ENCODE measurements around the gene GALNT3. TPM values are rescaled to one million over a fixed set of nuclear protein-coding genes. Genes with fewer than 3 reads are reported as not detected.

GALNT3 gene
- total and polyA plus RNA-seq, 4 donors, result 0.29 to 2.3 (median 1.6) TPM

DNA sequence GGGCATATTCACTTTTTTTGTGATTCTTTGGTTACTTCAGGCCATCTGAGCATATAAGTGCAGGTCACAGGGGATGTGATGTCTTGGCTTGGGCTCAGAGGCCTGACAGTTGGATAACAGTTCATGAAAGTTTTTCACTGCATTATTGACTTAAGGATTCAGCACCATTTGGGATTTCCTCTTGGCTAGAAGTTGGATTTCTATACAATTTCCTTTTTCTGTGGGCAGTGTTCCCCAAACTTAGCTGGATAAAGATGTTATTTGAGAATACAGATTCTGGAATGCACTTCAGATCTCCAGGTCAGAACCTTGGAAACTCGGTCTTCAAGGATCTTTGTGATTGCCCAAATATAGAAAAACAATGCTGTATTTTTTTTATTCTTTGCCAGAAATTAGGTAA, 78.0 kb downstream of the GALNT3 start:
- no peak overlapping the region for H3K4me3 ChIP-seq (ENCODE audit: low read depth in 1 of 3, low read length in 3 of 3)
- H3K9me3 ChIP-seq (ENCODE audit: control insufficient read depth in 4 of 4, low read length in 3 of 4), result no peaks in the 10 kb centered on the region
- H3K27me3 ChIP-seq (ENCODE audit: control insufficient read depth in 4 of 4, insufficient read depth in 4 of 4, low read length in 3 of 4), result no peaks in the 10 kb centered on the region
- no peak overlapping the region for H3K27ac ChIP-seq (ENCODE audit: low read depth in 1 of 2, low read length in 2 of 2)
- no peak overlapping the region for H3K9ac ChIP-seq (ENCODE audit: low read depth in 1 of 2, low read length in 2 of 2)
- no peaks in the 10 kb centered on the region for H3K36me3 ChIP-seq (ENCODE audit: control insufficient read depth in 4 of 4, insufficient read depth in 3 of 4, low read depth in 1 of 4, low read length in 3 of 4)
- 82% methylated on average over 1 of the region's 1 CpG for WGBS
- TF ChIP-seq, protein P1, sequence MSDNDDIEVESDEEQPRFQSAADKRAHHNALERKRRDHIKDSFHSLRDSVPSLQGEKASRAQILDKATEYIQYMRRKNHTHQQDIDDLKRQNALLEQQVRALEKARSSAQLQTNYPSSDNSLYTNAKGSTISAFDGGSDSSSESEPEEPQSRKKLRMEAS (IDR thresholded peaks at IDR 0.05), result no peak
- TF ChIP-seq, protein P2, sequence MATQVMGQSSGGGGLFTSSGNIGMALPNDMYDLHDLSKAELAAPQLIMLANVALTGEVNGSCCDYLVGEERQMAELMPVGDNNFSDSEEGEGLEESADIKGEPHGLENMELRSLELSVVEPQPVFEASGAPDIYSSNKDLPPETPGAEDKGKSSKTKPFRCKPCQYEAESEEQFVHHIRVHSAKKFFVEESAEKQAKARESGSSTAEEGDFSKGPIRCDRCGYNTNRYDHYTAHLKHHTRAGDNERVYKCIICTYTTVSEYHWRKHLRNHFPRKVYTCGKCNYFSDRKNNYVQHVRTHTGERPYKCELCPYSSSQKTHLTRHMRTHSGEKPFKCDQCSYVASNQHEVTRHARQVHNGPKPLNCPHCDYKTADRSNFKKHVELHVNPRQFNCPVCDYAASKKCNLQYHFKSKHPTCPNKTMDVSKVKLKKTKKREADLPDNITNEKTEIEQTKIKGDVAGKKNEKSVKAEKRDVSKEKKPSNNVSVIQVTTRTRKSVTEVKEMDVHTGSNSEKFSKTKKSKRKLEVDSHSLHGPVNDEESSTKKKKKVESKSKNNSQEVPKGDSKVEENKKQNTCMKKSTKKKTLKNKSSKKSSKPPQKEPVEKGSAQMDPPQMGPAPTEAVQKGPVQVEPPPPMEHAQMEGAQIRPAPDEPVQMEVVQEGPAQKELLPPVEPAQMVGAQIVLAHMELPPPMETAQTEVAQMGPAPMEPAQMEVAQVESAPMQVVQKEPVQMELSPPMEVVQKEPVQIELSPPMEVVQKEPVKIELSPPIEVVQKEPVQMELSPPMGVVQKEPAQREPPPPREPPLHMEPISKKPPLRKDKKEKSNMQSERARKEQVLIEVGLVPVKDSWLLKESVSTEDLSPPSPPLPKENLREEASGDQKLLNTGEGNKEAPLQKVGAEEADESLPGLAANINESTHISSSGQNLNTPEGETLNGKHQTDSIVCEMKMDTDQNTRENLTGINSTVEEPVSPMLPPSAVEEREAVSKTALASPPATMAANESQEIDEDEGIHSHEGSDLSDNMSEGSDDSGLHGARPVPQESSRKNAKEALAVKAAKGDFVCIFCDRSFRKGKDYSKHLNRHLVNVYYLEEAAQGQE (IDR thresholded peaks at IDR 0.05), result no peak
- TF ChIP-seq, protein P3, sequence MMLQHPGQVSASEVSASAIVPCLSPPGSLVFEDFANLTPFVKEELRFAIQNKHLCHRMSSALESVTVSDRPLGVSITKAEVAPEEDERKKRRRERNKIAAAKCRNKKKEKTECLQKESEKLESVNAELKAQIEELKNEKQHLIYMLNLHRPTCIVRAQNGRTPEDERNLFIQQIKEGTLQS (IDR thresholded peaks at IDR 0.05), result no peak
- TF ChIP-seq NR2F2 (IDR thresholded peaks at IDR 0.05), result no peak
- no peak for TF ChIP-seq TAF1 (conservative IDR thresholded peaks at IDR 0.05)
- DNase-seq (ENCODE audit: low spot score), result no peak
- no peaks in the 10 kb centered on the region for H3K4me1 ChIP-seq (ENCODE audit: control insufficient read depth in 4 of 4, insufficient read depth in 4 of 4, low read length in 3 of 4)

DNA sequence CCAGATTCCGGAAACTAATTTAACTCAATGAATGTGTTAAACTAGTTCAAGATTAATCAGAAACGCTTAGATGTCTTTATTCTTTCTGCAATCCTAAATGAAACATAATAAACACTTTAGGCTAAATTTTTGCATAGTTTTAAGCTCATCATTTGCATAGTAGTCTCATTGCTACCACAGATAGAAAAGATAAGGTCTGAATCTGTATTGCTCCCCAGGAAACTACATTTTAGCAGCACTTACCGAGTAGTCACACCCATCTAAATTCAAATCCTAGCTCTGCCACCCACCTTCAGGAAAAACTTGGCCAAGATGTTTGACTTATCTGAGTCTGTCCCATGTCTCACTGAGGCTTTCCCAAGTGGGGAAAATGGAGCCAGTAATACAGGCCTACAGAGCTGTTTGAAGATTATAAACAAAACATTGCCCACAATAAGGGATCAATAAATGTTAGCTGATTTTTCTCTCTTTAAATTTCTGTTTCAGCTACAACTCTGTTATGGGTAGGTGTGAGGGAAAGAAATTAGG, 87.0 kb downstream of the GALNT3 start:
- TF ChIP-seq RXRA (IDR thresholded peaks at IDR 0.05) (no peak), HNF4G (IDR thresholded peaks at IDR 0.05) (no peak), FOXA1 (IDR thresholded peaks at IDR 0.05) (no peak), EGR1 (IDR thresholded peaks at IDR 0.05; ENCODE audit: low read depth in 2 of 2) (no peak), YY1 (IDR thresholded peaks at IDR 0.05) (no peak), JUND (IDR thresholded peaks at IDR 0.05) (no peak), SP1 (IDR thresholded peaks at IDR 0.05) (no peak), TAF1 (conservative IDR thresholded peaks at IDR 0.05) (no peak), NR2F2 (IDR thresholded peaks at IDR 0.05) (no peak), FOXA2 (IDR thresholded peaks at IDR 0.05) (no peak)
- TF ChIP-seq, protein P2 (IDR thresholded peaks at IDR 0.05), result no peak
- TF ChIP-seq, protein P4, sequence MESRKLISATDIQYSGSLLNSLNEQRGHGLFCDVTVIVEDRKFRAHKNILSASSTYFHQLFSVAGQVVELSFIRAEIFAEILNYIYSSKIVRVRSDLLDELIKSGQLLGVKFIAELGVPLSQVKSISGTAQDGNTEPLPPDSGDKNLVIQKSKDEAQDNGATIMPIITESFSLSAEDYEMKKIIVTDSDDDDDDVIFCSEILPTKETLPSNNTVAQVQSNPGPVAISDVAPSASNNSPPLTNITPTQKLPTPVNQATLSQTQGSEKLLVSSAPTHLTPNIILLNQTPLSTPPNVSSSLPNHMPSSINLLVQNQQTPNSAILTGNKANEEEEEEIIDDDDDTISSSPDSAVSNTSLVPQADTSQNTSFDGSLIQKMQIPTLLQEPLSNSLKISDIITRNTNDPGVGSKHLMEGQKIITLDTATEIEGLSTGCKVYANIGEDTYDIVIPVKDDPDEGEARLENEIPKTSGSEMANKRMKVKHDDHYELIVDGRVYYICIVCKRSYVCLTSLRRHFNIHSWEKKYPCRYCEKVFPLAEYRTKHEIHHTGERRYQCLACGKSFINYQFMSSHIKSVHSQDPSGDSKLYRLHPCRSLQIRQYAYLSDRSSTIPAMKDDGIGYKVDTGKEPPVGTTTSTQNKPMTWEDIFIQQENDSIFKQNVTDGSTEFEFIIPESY (IDR thresholded peaks at IDR 0.05), result no peak
- TF ChIP-seq, protein P3 (IDR thresholded peaks at IDR 0.05), result no peak
- Histone ChIP-seq H3K27ac (ENCODE audit: low read depth in 1 of 2, low read length in 2 of 2) (no peak overlapping the region), H3K9ac (ENCODE audit: low read depth in 1 of 2, low read length in 2 of 2) (no peak overlapping the region), H3K36me3 (ENCODE audit: control insufficient read depth in 4 of 4, insufficient read depth in 3 of 4, low read depth in 1 of 4, low read length in 3 of 4) (no peaks in the 10 kb centered on the region), H3K4me1 (ENCODE audit: control insufficient read depth in 4 of 4, insufficient read depth in 4 of 4, low read length in 3 of 4) (no peaks in the 10 kb centered on the region), H3K4me3 (ENCODE audit: low read depth in 1 of 3, low read length in 3 of 3) (no peak overlapping the region), H3K9me3 (ENCODE audit: control insufficient read depth in 4 of 4, low read length in 3 of 4) (no peaks in the 10 kb centered on the region), H3K27me3 (ENCODE audit: control insufficient read depth in 4 of 4, insufficient read depth in 4 of 4, low read length in 3 of 4) (peaks cover 0 to 2% (median 0%) of the 10 kb centered on the region in 4 donors)
- DNase-seq (ENCODE audit: low spot score), result no peak
- WGBS, result 84% methylated on average over 3 of the region's 3 CpGs
